ENCODE measurements around the gene MGAT1. TPM values are rescaled to one million over a fixed set of nuclear protein-coding genes. Genes with fewer than 3 reads are reported as not detected.
A peak's percentile ranks its signal among the peaks of the same experiment; 100 is the strongest.
"Not testable (repeated sequence)": the region's sequence is repeated elsewhere in the genome, so short reads cannot be mapped to it uniquely, and the experiment has no call there.

Gene MGAT1
- total RNA-seq, 4 donors from 2014 or later = 100 to 138 (median 115) TPM

GRCh38 chr5:180830253-180831138 lies 27.9 kb upstream of the MGAT1 start:
- H3K4me1 ChIP-seq = peaks cover 26 to 37% of the 10 kb centered on the region in 2 donors

GRCh38 chr5:180829726-180830125 lies 27.1 kb upstream of the MGAT1 start:
- peak overlapping the region; percentile 68 to 98 (median 83) for H3K4me3 ChIP-seq
- ATAC-seq (no peak), DNase-seq (no peak)
- no peaks in the 10 kb centered on the region for H3K9me3 ChIP-seq
- no peaks in the 10 kb centered on the region for H3K27me3 ChIP-seq
- H3K27ac ChIP-seq = peak overlapping the region; percentile 90 to 98 (median 96)
- intact Hi-C loops (cut with DNase I; ENCODE audit: low total_unique reads) = loop anchor here (2.0 kb wide), 2 partner anchors 19 to 31 kb away; partner anchors contain the start of gene ZFP62
- TF ChIP-seq POLR2A (IDR thresholded peaks at IDR 0.05) (no peak), CTCF (IDR thresholded peaks at IDR 0.05 in 4 of 5, conservative IDR thresholded peaks at IDR 0.05 in 1 of 5) (no peak)
- in situ Hi-C loops (cut with MboI; ENCODE audit: low sequenced_read_pairs in 4 of 4) = no loop called here
- peaks cover 0 to 7% of the 10 kb centered on the region in 2 donors for H3K36me3 ChIP-seq
- H3K4me1 ChIP-seq = peaks cover 32 to 37% of the 10 kb centered on the region in 2 donors

More at GRCh38 chr5:180830253-180831138, 27.9 kb upstream of the MGAT1 start:
- in situ Hi-C loops (cut with MboI; ENCODE audit: low sequenced_read_pairs in 4 of 4) = no loop called here
- Histone ChIP-seq H3K36me3 (peaks cover 0 to 14% of the 10 kb centered on the region in 2 donors), H3K27me3 (no peaks in the 10 kb centered on the region), H3K9me3 (no peaks in the 10 kb centered on the region), H3K4me3 (peak overlapping the region; percentile 68 to 98 (median 83)), H3K27ac (peak overlapping the region; percentile 90 to 98 (median 96))
- peak; percentile 64 to 69 for DNase-seq
- intact Hi-C loops (cut with DNase I; ENCODE audit: low total_unique reads) = loop anchor here (1.0 to 2.0 kb wide), 4 partner anchors 20 to 46 kb away; partner anchors contain the start of genes MGAT1 and ZFP62
- TF ChIP-seq CTCF (IDR thresholded peaks at IDR 0.05 in 4 of 5, conservative IDR thresholded peaks at IDR 0.05 in 1 of 5) (no peak), POLR2A (IDR thresholded peaks at IDR 0.05) (no peak)
- ATAC-seq = peak; percentile 72 to 77

- H3K9me3 ChIP-seq; in situ Hi-C loops (cut with MboI; ENCODE audit: low sequenced_read_pairs in 4 of 4); ATAC-seq; H3K36me3 ChIP-seq; DNase-seq; intact Hi-C loops (cut with DNase I; ENCODE audit: low total_unique reads); H3K27me3 ChIP-seq: not testable (repeated sequence)
- Histone ChIP-seq H3K4me1 (peaks cover 39% of the 10 kb centered on the region in 2 donors), H3K4me3 (peak overlapping the region in 1 of 4 donors; percentile 98), H3K27ac (peak overlapping the region; percentile 90 to 98 (median 96))
These were observed 26.3 kb upstream of the MGAT1 start for GRCh38 chr5:180828756-180829531.

GRCh38 chr5:180827374-180827773 lies 24.8 kb upstream of the MGAT1 start:
- intact Hi-C loops (cut with DNase I; ENCODE audit: low total_unique reads); in situ Hi-C loops (cut with MboI; ENCODE audit: low sequenced_read_pairs in 4 of 4); H3K36me3 ChIP-seq; H3K27me3 ChIP-seq; H3K9me3 ChIP-seq; H3K27ac ChIP-seq; DNase-seq; ATAC-seq; H3K4me3 ChIP-seq: not testable (repeated sequence)
- peaks cover 35 to 36% of the 10 kb centered on the region in 2 donors for H3K4me1 ChIP-seq

GRCh38 chr5:180825768-180826525 lies 23.3 kb upstream of the MGAT1 start:
- Histone ChIP-seq H3K9me3 (no peaks in the 10 kb centered on the region), H3K4me1 (peaks cover 29 to 35% of the 10 kb centered on the region in 2 donors), H3K36me3 (no peaks in the 10 kb centered on the region), H3K27me3 (no peaks in the 10 kb centered on the region), H3K27ac (peak overlapping the region; percentile 28 to 56 (median 47)), H3K4me3 (no peak overlapping the region)
- ATAC-seq = peak; percentile 35 to 40
- intact Hi-C loops (cut with DNase I; ENCODE audit: low total_unique reads) (no loop called here), in situ Hi-C loops (cut with MboI; ENCODE audit: low sequenced_read_pairs in 4 of 4) (no loop called here)
- TF ChIP-seq POLR2A (IDR thresholded peaks at IDR 0.05) = no peak
- no peak for TF ChIP-seq CTCF (IDR thresholded peaks at IDR 0.05 in 4 of 5, conservative IDR thresholded peaks at IDR 0.05 in 1 of 5)
- peak in 1 of 2 donors; percentile 53 for DNase-seq
